ENCODE results near the gene MAP3K15. TPM values are rescaled to one million over a fixed set of nuclear protein-coding genes. Genes with fewer than 3 reads are reported as not detected.

Gene MAP3K15
- total and polyA plus RNA-seq, 2 of the 13 experiments (the other 11 are each of a cell fraction or from before 2014, with no cell fraction given): 3.9 to 6.4 TPM

DNA sequence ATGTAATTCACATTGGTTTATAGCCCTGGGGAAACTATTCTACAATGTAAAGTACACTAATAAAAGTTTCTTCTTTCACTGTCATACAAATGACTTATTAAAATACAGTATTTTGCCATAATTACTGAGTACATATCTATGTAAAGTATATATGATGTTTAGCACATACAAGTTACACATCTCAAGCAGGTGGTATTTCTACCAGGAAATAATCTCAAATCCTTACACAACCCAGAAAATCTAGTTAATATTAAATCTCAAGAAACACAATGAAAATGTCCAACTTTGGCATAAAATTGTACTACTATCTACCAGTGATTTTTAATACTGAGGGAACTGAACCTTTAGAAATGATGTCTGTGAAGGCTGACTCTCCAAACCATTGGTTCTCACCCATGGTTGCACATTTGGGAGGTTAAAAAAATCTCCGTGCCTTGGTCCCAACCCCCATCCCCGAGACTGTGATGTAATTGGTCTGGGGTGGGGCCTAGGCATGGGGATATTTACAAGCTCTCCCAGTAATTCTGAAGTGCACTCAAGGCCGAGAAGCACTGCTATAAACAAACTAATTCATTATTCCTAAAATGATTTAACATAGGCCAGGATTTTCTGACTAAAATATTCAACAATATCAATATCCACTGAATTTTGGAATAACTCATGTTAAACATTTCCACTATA is 27.6 kb downstream of the MAP3K15 start (continued):
- no peak for TF ChIP-seq ARID5B (CRISPR knock-in tag; IDR thresholded peaks at IDR 0.05)
- no peak for TF ChIP-seq GABPA (IDR thresholded peaks at IDR 0.05; ENCODE audit: low read depth, low read length)
- no peak for TF ChIP-seq GABPA (CRISPR knock-in tag; IDR thresholded peaks at IDR 0.05; ENCODE audit: low read depth)

- Histone ChIP-seq H3K36me3 (replicated peaks in 1 of 2; ENCODE audit: control insufficient read depth in 1 of 2, insufficient read depth in 2 of 2, low read length in 2 of 2) (no peaks in the 10 kb centered on the region), H4K20me1 (ENCODE audit: insufficient read depth, low read length) (no peaks in the 10 kb centered on the region), H3K4me1 (ENCODE audit: insufficient read depth, low read length) (peaks cover 12% of the 10 kb centered on the region), H3K4me2 (ENCODE audit: low read depth, low read length) (0 out of 2 replicates have a peak overlapping the region, but pooled peaks have one; percentile 7), H3K79me2 (ENCODE audit: insufficient read depth, low read length) (no peaks in the 10 kb centered on the region), H3K27ac (ENCODE audit: extremely low read length, insufficient read depth, low read length) (no peak overlapping the region), H3K4me3 (replicated peaks in 1 of 3; ENCODE audit: insufficient read depth in 1 of 3, low read depth in 2 of 3, low read length in 3 of 3) (no peak overlapping the region), H3K9ac (ENCODE audit: insufficient read depth, low read depth, low read length) (no peak overlapping the region), H3K9me3 (ENCODE audit: low read length) (no peaks in the 10 kb centered on the region), H2AFZ (ENCODE audit: low read length) (no peak overlapping the region), H3K27me3 (ENCODE audit: control insufficient read depth in 1 of 2, insufficient read depth in 2 of 2, low read length in 2 of 2) (no peaks in the 10 kb centered on the region)
- BruUV-seq (replicated peaks): no TSS peak
- intact Hi-C loops (cut with micrococcal nuclease; ENCODE audit: unreplicated experiment): no loop called here
- WGBS (ENCODE audit: low lambda C conversion rate): 40% methylated on average over 1 of the region's 1 CpG
- peak; percentile 52 for FAIRE-seq
- TF ChIP-seq HNF4A (CRISPR knock-in tag; IDR thresholded peaks at IDR 0.05) (peak; percentile 64), ZNF704 (CRISPR knock-in tag; IDR thresholded peaks at IDR 0.05; ENCODE audit: borderline replicate concordance) (no peak)
- TF ChIP-seq, protein P1, sequence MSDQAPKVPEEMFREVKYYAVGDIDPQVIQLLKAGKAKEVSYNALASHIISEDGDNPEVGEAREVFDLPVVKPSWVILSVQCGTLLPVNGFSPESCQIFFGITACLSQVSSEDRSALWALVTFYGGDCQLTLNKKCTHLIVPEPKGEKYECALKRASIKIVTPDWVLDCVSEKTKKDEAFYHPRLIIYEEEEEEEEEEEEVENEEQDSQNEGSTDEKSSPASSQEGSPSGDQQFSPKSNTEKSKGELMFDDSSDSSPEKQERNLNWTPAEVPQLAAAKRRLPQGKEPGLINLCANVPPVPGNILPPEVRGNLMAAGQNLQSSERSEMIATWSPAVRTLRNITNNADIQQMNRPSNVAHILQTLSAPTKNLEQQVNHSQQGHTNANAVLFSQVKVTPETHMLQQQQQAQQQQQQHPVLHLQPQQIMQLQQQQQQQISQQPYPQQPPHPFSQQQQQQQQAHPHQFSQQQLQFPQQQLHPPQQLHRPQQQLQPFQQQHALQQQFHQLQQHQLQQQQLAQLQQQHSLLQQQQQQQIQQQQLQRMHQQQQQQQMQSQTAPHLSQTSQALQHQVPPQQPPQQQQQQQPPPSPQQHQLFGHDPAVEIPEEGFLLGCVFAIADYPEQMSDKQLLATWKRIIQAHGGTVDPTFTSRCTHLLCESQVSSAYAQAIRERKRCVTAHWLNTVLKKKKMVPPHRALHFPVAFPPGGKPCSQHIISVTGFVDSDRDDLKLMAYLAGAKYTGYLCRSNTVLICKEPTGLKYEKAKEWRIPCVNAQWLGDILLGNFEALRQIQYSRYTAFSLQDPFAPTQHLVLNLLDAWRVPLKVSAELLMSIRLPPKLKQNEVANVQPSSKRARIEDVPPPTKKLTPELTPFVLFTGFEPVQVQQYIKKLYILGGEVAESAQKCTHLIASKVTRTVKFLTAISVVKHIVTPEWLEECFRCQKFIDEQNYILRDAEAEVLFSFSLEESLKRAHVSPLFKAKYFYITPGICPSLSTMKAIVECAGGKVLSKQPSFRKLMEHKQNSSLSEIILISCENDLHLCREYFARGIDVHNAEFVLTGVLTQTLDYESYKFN (CRISPR knock-in tag; conservative IDR thresholded peaks at IDR 0.05): 0 out of 2 replicates have a peak, but pooled peaks have one; percentile 13
- TF ChIP-seq, protein P2, sequence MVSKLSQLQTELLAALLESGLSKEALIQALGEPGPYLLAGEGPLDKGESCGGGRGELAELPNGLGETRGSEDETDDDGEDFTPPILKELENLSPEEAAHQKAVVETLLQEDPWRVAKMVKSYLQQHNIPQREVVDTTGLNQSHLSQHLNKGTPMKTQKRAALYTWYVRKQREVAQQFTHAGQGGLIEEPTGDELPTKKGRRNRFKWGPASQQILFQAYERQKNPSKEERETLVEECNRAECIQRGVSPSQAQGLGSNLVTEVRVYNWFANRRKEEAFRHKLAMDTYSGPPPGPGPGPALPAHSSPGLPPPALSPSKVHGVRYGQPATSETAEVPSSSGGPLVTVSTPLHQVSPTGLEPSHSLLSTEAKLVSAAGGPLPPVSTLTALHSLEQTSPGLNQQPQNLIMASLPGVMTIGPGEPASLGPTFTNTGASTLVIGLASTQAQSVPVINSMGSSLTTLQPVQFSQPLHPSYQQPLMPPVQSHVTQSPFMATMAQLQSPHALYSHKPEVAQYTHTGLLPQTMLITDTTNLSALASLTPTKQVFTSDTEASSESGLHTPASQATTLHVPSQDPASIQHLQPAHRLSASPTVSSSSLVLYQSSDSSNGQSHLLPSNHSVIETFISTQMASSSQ (IDR thresholded peaks at IDR 0.05; ENCODE audit: low read depth): no peak
- TF ChIP-seq, protein P2 (CRISPR knock-in tag; IDR thresholded peaks at IDR 0.05; ENCODE audit: borderline replicate concordance): no peak
- peak; percentile 55 for ATAC-seq
- POLR2A ChIA-PET: no interaction called here
- peak; percentile 3 for DNase-seq (ENCODE audit: low spot score)
- CTCF ChIA-PET (ENCODE audit: low intra/inter-chr PET ratio, low total read pairs): no interaction called here
- in situ Hi-C loops (cut with HindIII; ENCODE audit: extremely low pct_ligation_motif_present, low pct_unique_long_range_greater_than_20kb): no loop called here
Observed at GRCh38 chrX:19479458-19479857, 35.9 kb downstream of the MAP3K15 start.
